HG03457 (cell line): Measurements from ENCODE around the gene SGCD.

Source experiments
- ATAC-seq: cut with Tn5 transposase; IDR thresholded peaks from one replicate; pipeline ENCODE4 v1.9.1; 2021; ENCODE audit warnings: moderate number of reproducible peaks; ENCODE audit not compliant: unreplicated experiment

SGCD gene

GRCh38 chr5:156326718-156327259 lies at the start of gene SGCD:
Gene SGCD (plus strand): TSS chr5:156327164.
- ATAC-seq, result no peak

DNA sequence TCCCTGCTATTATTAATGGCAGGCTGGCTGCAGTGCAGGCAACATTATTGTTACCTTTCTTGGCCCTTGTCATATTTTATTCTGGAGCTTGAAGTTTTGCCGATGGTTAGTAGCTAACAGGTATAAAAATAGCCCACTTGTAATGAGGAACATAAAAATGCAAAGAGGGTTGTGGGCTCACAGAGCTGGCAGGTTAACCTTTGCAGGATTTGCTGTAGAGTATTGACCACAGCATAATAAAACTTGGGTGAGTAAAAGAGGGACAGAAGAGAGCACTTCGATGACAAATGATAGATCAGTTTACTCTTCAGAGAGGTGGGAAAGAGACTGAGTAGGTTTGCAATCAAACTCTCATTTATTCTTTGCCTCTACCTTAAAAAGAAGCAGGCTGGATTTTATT lies 49.7 kb upstream of the SGCD start:
- ATAC-seq, result no peak

- ATAC-seq, result no peak
These were observed 31.5 kb upstream of the SGCD start for GRCh38 chr5:156295431-156295830.

- ATAC-seq, result no peak
These were observed 16.8 kb upstream of the SGCD start for GRCh38 chr5:156310115-156310514.

DNA sequence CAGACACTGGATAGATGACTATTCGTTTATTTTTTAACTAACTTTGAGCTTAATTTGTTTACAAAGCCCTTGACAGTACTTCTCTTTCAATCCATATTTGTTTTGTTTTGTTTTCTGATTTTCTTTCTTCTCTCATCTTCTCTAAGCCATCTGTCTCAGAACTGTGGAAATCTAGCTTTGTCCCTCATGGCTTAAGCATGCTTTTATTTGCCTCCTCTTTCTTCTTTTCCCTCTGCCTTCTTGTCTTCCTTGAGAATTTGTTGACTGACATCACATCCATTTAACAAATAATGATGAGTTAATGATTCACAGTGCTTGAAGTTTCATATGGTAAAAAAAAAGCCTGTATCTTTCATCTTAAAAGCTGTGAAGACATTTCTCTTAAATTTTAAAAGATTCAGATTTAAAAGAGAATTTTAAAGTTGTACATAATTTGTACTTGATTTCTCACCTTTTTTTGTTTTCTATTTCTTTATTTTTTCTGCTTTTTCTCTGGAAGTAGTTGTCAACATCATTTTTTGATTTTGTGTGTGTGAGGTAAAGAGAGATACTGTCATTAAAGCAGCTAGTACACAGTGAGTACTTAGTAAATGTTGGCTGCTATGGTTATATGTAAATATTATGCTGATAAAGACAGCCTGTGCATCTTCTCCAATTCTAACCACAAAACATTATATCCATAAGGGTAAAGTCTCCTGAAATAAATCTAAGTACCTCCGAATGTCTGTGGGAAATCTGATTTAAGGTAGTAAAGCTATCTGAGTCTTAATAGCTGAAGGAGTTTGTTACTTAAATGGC lies 13.9 kb upstream of the SGCD start:
- ATAC-seq, result no peak

DNA sequence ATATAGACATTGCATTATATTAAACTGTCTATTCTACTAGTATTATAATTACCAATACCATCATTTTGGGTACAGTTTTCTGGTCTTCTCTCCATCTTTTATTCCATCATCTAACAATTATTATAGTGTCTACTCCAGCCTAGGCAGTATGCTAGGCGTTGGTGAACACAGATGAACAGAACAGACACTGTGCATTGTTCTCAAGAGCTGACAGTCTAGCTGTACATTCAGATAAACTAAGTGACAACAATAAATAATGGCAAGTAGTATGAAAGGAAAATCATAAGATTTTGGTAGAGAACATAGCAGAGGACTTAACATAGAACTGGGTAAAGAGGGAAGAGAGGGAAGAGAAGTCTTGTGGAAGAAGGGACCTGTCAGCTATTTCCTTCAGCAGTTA lies 12.5 kb upstream of the SGCD start:
- ATAC-seq, result no peak

GRCh38 chr5:156322666-156323065 lies 4.3 kb upstream of the SGCD start:
- no peak for ATAC-seq

GRCh38 chr5:156327296-156327695 lies 332 bp downstream of the SGCD start:
- no peak for ATAC-seq

- no peak for ATAC-seq
These were observed 1.2 kb downstream of the SGCD start for GRCh38 chr5:156328161-156328560.

DNA sequence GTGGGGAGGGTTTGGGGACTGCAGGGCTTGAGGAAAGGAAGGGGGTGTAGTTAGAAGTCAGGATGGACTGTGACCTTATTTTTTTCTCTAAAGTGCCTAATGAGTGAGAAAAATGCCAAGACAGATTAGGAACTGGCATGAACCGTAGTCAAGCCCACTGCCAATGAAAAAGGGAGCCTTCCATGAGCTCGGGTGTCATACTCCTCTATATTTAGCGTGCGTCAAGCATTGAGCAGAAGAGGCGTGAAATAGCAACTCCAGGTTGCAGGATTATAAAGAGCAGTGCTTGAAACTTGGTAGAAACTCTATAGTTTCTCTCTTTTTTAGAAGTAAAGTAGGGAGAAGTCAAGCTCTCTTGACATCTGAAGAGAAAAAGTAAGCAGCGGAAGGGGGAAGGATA lies 1.8 kb downstream of the SGCD start:
- no peak for ATAC-seq

DNA sequence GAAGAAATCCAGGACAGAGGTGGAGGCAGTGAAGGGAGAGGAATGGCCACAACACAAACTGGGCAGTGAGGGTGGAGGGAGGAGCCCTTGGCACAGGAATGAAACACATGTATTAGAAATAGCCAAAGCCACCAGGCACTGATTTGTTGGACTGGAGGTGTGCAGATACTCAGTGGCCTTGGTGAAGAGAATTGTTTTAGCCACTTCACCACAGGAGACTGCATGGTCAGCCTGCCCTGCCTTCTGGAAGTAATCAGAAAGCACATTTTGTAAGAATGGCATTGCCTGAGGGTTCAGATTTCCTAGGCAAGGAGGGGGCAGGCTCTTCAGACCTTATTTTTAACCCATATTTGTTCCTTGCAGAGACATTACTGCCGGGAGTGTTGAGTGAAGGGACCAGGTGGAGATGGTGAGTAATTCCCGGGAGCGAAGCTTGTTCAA lies 2.2 kb downstream of the SGCD start:
- no peak for ATAC-seq

GRCh38 chr5:156330141-156330870 lies 3.3 kb downstream of the SGCD start:
- no peak for ATAC-seq

DNA sequence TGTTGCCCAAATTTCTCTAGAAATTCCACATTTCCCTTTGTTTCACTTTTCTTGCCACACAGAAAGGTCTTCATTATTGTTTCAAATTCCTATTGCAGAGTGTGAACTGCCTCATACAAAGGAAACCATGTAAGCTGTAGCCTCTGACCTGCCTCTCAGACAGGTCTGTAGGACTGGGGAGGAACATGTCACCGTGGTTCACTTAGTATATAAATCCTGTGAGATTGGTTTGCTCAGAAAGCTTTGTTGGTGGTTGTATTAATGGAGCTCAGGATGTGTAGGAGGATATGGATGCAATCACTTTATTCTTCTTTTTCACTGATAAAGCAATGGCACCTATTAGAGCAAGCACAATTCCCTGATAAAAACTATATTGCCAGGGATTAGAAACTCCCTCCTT lies 4.2 kb downstream of the SGCD start:
- no peak for ATAC-seq

- ATAC-seq, result no peak
These were observed 4.9 kb downstream of the SGCD start for GRCh38 chr5:156331845-156332244.

DNA sequence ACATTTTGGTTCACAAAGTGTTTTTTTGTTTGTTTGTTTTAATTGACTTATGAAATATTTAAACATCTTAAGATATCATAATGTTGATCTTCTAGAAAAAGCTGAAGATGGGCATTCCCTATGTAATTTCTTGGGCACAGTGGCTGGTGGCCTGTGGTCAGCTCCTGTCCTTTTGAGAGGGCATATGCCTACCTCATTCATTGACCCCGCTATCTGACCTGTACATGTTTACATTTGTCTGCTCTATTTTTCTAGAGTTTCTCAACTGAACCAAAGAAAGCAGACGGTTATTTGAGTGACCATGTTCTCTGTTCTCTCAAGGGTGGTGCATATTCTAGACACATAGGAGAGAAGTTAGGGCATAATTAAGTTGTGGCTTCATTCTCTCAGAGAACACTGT lies 5.3 kb downstream of the SGCD start:
- ATAC-seq, result no peak

DNA sequence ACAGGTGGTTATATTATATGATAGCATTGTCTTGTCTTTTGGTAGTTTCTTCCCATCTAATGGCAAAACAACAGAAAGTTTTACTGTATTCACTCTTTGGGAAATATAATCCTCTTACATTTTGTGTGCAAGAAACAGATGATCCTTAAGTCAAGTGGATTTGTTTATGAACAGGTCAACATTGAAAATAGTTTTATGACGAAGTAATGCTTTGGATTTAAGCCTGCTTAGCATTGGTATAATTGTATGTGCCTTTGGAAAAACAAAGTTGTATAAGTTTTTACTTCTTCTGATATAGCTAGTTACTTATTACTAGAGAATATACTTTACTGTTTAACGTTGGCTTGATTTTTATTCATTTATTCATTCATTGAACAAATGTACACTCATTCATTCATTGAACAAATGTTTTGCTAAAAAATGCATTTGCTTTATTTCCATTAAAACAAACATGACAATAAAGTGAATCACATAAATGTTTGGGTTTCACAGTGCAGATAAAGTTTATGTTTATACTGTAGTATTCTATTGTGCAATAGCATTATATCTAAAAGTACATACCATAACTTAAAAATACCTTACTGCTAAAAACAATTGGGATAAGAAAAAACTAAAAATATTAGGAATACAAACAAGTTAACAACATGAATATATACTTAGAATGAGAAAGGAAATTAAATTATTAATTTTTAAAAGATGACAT lies 12.3 kb downstream of the SGCD start:
- ATAC-seq, result no peak

GRCh38 chr5:156340893-156341292 lies 13.9 kb downstream of the SGCD start:
- ATAC-seq, result no peak

- no peak for ATAC-seq
These were observed 23.3 kb downstream of the SGCD start for GRCh38 chr5:156350256-156350655.

DNA sequence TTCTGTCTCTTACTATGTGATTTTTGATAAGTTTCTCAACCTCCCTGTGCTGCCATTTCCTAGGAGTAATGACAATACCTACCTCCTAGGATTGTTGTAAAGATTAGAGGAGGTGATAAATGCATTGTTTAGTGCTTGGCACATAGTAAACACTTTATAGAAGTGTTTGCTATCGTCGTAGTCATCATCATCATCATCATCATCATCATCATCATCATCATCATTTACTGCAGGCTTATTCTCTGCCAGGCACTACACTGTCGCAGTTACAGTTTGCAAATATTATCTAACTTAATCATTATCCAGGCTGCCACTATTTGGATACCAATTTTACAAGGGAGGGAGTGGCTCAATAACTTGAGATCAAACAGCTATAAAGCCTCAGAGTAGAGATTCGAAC lies 24.5 kb downstream of the SGCD start:
- ATAC-seq, result no peak

DNA sequence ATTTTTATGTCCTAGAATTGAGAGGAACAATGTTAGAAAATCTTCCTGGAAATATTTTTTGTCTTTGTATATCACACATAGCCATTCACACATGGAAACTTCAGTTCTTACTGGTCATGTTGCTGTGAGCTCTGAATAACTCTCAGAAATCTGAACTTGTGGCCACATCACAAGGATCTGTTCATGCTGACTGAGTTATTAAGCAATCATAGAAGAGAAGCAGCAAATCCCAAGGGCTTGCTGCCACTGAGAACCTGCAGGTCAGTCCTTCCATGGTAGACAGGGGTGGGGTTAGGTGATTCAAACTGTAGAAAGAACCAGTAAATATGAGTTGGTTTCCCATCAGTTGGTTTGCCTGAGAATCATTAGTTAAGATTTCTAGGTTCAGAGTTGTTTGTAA lies 27.6 kb downstream of the SGCD start:
- no peak for ATAC-seq

DNA sequence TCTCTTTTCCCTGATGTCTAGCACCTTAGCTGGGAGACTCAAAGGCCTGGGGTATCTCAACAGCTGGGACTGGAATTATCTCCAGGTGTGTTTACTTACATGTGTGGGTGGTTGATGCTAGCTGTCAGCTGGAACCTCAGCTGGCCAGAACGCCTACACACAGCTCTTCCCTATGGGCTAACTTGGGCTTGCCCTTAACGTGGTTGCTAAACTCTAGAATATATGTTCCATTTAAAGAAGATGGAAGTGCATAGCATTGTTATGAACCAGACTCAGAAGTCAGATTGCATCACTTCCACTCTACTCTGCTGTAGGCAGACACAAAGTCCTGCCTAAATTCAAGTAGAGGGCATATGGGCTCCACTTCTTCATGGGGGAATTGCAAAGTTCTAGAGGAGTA lies 29.3 kb downstream of the SGCD start:
- no peak for ATAC-seq

GRCh38 chr5:156359476-156359875 lies 32.5 kb downstream of the SGCD start:
- ATAC-seq, result no peak
